Measurements from ENCODE around the gene GARIN5B. TPM values are rescaled to one million over a fixed set of nuclear protein-coding genes. Genes with fewer than 3 reads are reported as not detected.
A peak's percentile ranks its signal among the peaks of the same experiment; 100 is the strongest.

Gene GARIN5B
- total RNA-seq, 1 donor = not detected

GRCh38 chr19:55360902-55361301 lies 2.2 kb downstream of the GARIN5B start:
- H3K4me3 ChIP-seq (ENCODE audit: low read depth, low read length) = no peak overlapping the region
- TF ChIP-seq CTCF (IDR thresholded peaks at IDR 0.05; ENCODE audit: insufficient read depth, low read length) = no peak
- DNase-seq (ENCODE audit: low read depth) = no peak

- TF ChIP-seq CTCF (IDR thresholded peaks at IDR 0.05; ENCODE audit: insufficient read depth, low read length) = no peak
- H3K4me3 ChIP-seq (ENCODE audit: low read depth, low read length) = no peak overlapping the region
- no peak for DNase-seq (ENCODE audit: low read depth)
Measured at GRCh38 chr19:55358943-55359908, 3.8 kb downstream of the GARIN5B start.

GRCh38 chr19:55358493-55358892 lies 4.6 kb downstream of the GARIN5B start:
- H3K4me3 ChIP-seq (ENCODE audit: low read depth, low read length) = no peak overlapping the region
- no peak for DNase-seq (ENCODE audit: low read depth)
- no peak for TF ChIP-seq CTCF (IDR thresholded peaks at IDR 0.05; ENCODE audit: insufficient read depth, low read length)

GRCh38 chr19:55355213-55355821 lies 7.7 kb downstream of the GARIN5B start:
- H3K4me3 ChIP-seq (ENCODE audit: low read depth, low read length) = no peak overlapping the region
- no peak for TF ChIP-seq CTCF (IDR thresholded peaks at IDR 0.05; ENCODE audit: insufficient read depth, low read length)
- DNase-seq (ENCODE audit: low read depth) = no peak

- no peak for DNase-seq (ENCODE audit: low read depth)
- no peak for TF ChIP-seq CTCF (IDR thresholded peaks at IDR 0.05; ENCODE audit: insufficient read depth, low read length)
- peak within 1 kb of the TSS; percentile 60 for H3K4me3 ChIP-seq (ENCODE audit: low read depth, low read length)
Measured at GRCh38 chr19:55354698-55355212, 8.3 kb downstream of the GARIN5B start, which contains the start of gene COX6B2. TSS of gene COX6B2 (minus strand) at chr19:55354719. CDS start at chr19:55354521, 198 bp downstream.

- no peak for TF ChIP-seq CTCF (IDR thresholded peaks at IDR 0.05; ENCODE audit: insufficient read depth, low read length)
- peak overlapping the region; percentile 60 for H3K4me3 ChIP-seq (ENCODE audit: low read depth, low read length)
- peak; percentile 39 for DNase-seq (ENCODE audit: low read depth)
Measured at GRCh38 chr19:55353803-55354697, 9.0 kb downstream of the GARIN5B start.

Measured in fibroblast of the aortic adventitia (primary cell).